ENCODE measurements around the gene RANBP10. TPM values are rescaled to one million over a fixed set of nuclear protein-coding genes. Genes with fewer than 3 reads are reported as not detected.
"Not testable (repeated sequence)": the region's sequence is repeated elsewhere in the genome, so short reads cannot be mapped to it uniquely, and the experiment has no call there.

Gene RANBP10
- total and polyA plus RNA-seq, 2 of the 8 experiments (the other 6 are each of a cell fraction or from before 2014, with no cell fraction given): 14.2 to 16.8 TPM

GRCh38 chr16:67751331-67751730 lies 55.0 kb downstream of the RANBP10 start:
- CTCF ChIA-PET (ENCODE audit: partially characterized antibody): interaction anchor here (0.6 to 1.0 kb wide), 4 partner anchors 12 to 69 kb away, joined by 3 read pairs; no protein-coding TSS in a partner anchor
- H3K56ac ChIP-seq (replicated peaks; ENCODE audit: insufficient read length, low read depth, low read length); H4K20me1 ChIP-seq (replicated peaks in 1 of 2; ENCODE audit: control insufficient read depth in 1 of 2, insufficient read depth in 2 of 2, low read length in 2 of 2); H2BK120ac ChIP-seq (replicated peaks; ENCODE audit: low read depth, low read length); H3K4me3 ChIP-seq (ENCODE audit: extremely low read depth in 1 of 4, insufficient read depth in 2 of 4, low read depth in 3 of 4, low read length in 4 of 4); H4K5ac ChIP-seq (ENCODE audit: insufficient read length, low read depth, low read length); H3K9ac ChIP-seq (replicated peaks in 1 of 4; ENCODE audit: extremely low read depth in 1 of 4, low read depth in 3 of 4, low read length in 3 of 4); H3K27me3 ChIP-seq (replicated peaks in 1 of 4; ENCODE audit: control insufficient read depth in 3 of 4, extremely low read depth in 1 of 4, insufficient read depth in 3 of 4, low read length in 3 of 4); DNase-seq (ENCODE audit: low read depth in 1 of 2, low spot score in 2 of 2); H2BK5ac ChIP-seq (ENCODE audit: low read depth, low read length); POLR2A ChIA-PET (ENCODE audit: partially characterized antibody); H4K91ac ChIP-seq (replicated peaks; ENCODE audit: insufficient read length, low read length); H3K36me3 ChIP-seq (ENCODE audit: control insufficient read depth in 2 of 4, insufficient read depth in 4 of 4, low read length in 3 of 4); H2BK15ac ChIP-seq (ENCODE audit: low read length); H2AFZ ChIP-seq (ENCODE audit: low read length); H3K4me2 ChIP-seq (ENCODE audit: insufficient read depth in 1 of 2, low read depth in 2 of 2, low read length in 2 of 2); H3K23ac ChIP-seq (ENCODE audit: insufficient read length); H2BK12ac ChIP-seq (ENCODE audit: low read depth, low read length); H3K18ac ChIP-seq (ENCODE audit: extremely low read depth, low read length); H2AK5ac ChIP-seq (ENCODE audit: low read depth, low read length); H3K4me1 ChIP-seq (replicated peaks in 1 of 4; ENCODE audit: control insufficient read depth in 3 of 4, insufficient read depth in 4 of 4, low read length in 3 of 4); H2BK20ac ChIP-seq (ENCODE audit: low read length); H3K27ac ChIP-seq (ENCODE audit: low read depth, low read length); H3K9me3 ChIP-seq (ENCODE audit: insufficient read depth in 2 of 2, low read depth in 1 of 2, low read length in 1 of 2); H3K79me2 ChIP-seq (ENCODE audit: control insufficient read depth in 1 of 2, insufficient read depth in 2 of 2, low read length in 2 of 2); H3K79me1 ChIP-seq (ENCODE audit: low read depth, low read length); H4K8ac ChIP-seq (ENCODE audit: extremely low read depth, insufficient read depth, low read length); H3K23me2 ChIP-seq (ENCODE audit: low read depth, low read length); H3K4ac ChIP-seq (replicated peaks; ENCODE audit: insufficient read length, low read depth, low read length); FAIRE-seq; H3K14ac ChIP-seq (ENCODE audit: insufficient read length): not testable (repeated sequence)
- 94% methylated on average over 3 of the region's 3 CpGs; no CpG with 5 or more reads in 1 of the 2 experiments for WGBS, 2 experiments (ENCODE audit: extremely low coverage in 1 of 2, insufficient coverage in 1 of 2, insufficient read length in 1 of 2, insufficient replicate concordance in 2 of 2, low coverage in 1 of 2, low lambda C conversion rate in 2 of 2, missing lambda C conversion rate in 1 of 2)
